Measurements from ENCODE around the gene KCNN3.

KCNN3 gene

GRCh38 chr1:154884869-154885701 lies 15.0 kb upstream of the KCNN3 start:
- TF ChIP-seq ISL1 (CRISPR knock-in tag; IDR thresholded peaks at IDR 0.05) (no peak), ZC3H10 (CRISPR knock-in tag; IDR thresholded peaks at IDR 0.05) (no peak), ZNF70 (CRISPR knock-in tag; IDR thresholded peaks at IDR 0.05) (no peak), ZFP3 (CRISPR knock-in tag; IDR thresholded peaks at IDR 0.05) (peak; percentile 74; the same call in 1 of the 2 replicates)
- ATAC-seq: no peak

- no peak for ATAC-seq
- TF ChIP-seq GLIS3 (CRISPR knock-in tag; IDR thresholded peaks at IDR 0.05): no peak
- no peak for TF ChIP-seq ZNF565 (CRISPR knock-in tag; conservative IDR thresholded peaks at IDR 0.05; ENCODE audit: low read depth)
- TF ChIP-seq BACH2 (CRISPR knock-in tag; IDR thresholded peaks at IDR 0.05; ENCODE audit: borderline replicate concordance): no peak
- no peak for TF ChIP-seq PPARA (CRISPR knock-in tag; IDR thresholded peaks at IDR 0.05; ENCODE audit: borderline replicate concordance)
- no peak for TF ChIP-seq ZFP3 (CRISPR knock-in tag; IDR thresholded peaks at IDR 0.05)
- no peak for TF ChIP-seq TOX (CRISPR knock-in tag; IDR thresholded peaks at IDR 0.05; ENCODE audit: borderline replicate concordance)
- TF ChIP-seq POU6F1 (CRISPR knock-in tag; IDR thresholded peaks at IDR 0.05; ENCODE audit: borderline replicate concordance, low read depth): no peak
- no peak for TF ChIP-seq ZNF70 (CRISPR knock-in tag; IDR thresholded peaks at IDR 0.05)
- no peak for TF ChIP-seq TSHZ2 (CRISPR knock-in tag; IDR thresholded peaks at IDR 0.05)
Measured at GRCh38 chr1:154883919-154884868, 14.1 kb upstream of the KCNN3 start.

GRCh38 chr1:154881820-154882535 lies 11.9 kb upstream of the KCNN3 start:
- no peak for TF ChIP-seq ZFP3 (CRISPR knock-in tag; IDR thresholded peaks at IDR 0.05)
- no peak for TF ChIP-seq GLIS3 (CRISPR knock-in tag; IDR thresholded peaks at IDR 0.05)
- ATAC-seq: peak; percentile 16; the same call in 1 of the 3 replicates

GRCh38 chr1:154880671-154881070 lies 10.6 kb upstream of the KCNN3 start:
- ATAC-seq: no peak
- TF ChIP-seq GLIS3 (CRISPR knock-in tag; IDR thresholded peaks at IDR 0.05) (no peak), OSR1 (CRISPR knock-in tag; IDR thresholded peaks at IDR 0.05) (no peak), PPARA (CRISPR knock-in tag; IDR thresholded peaks at IDR 0.05; ENCODE audit: borderline replicate concordance) (no peak), CSRNP3 (CRISPR knock-in tag; IDR thresholded peaks at IDR 0.05) (no peak), ZFP30 (CRISPR knock-in tag; IDR thresholded peaks at IDR 0.05) (no peak), PATZ1 (CRISPR knock-in tag; IDR thresholded peaks at IDR 0.05; ENCODE audit: borderline replicate concordance) (no peak), ARNTL (CRISPR knock-in tag; IDR thresholded peaks at IDR 0.05; ENCODE audit: borderline replicate concordance, low read depth) (no peak), ZNF565 (CRISPR knock-in tag; conservative IDR thresholded peaks at IDR 0.05; ENCODE audit: low read depth) (no peak), POU6F1 (CRISPR knock-in tag; IDR thresholded peaks at IDR 0.05; ENCODE audit: borderline replicate concordance, low read depth) (no peak), ISL1 (CRISPR knock-in tag; IDR thresholded peaks at IDR 0.05) (no peak), SNAI2 (CRISPR knock-in tag; IDR thresholded peaks at IDR 0.05) (no peak), ZNF70 (CRISPR knock-in tag; IDR thresholded peaks at IDR 0.05) (no peak), ESRRG (CRISPR knock-in tag; IDR thresholded peaks at IDR 0.05) (no peak), ZNF8 (CRISPR knock-in tag; IDR thresholded peaks at IDR 0.05) (no peak), CREB5 (CRISPR knock-in tag; IDR thresholded peaks at IDR 0.05; ENCODE audit: low read depth) (no peak), CSDC2 (CRISPR knock-in tag; IDR thresholded peaks at IDR 0.05) (no peak)

All from SK-N-SH treated with all-trans-retinoic acid at 6 μM for 48 hours (cell line).